Keratinocyte (primary cell): ENCODE measurements around the gene AKAP6. TPM values are rescaled to one million over a fixed set of nuclear protein-coding genes. Genes with fewer than 3 reads are reported as not detected.

Source experiments
- DNase-seq: peaks from one replicate; pipeline ENCODE4 v3.0.0-alpha.2; 2011; ENCODE audit warnings: low read depth, missing footprints, low spot score
- FAIRE-seq: peaks from 2 replicates; lab custom pipeline; 2011; peaks lifted over from hg19 to GRCh38; lab: Jason Lieb, UNC
- H2AFZ ChIP-seq: 2 replicates; pipeline ENCODE4 v1.6.0; 2012; ENCODE audit warnings: low read length, control low read depth, inconsistent platforms; ENCODE audit not compliant: control insufficient read depth
- H3K27ac ChIP-seq: 2 replicates; pipeline ENCODE4 v1.5.1; 2011; ENCODE audit warnings: low read length; ENCODE audit not compliant: control insufficient read depth, insufficient read depth
- H3K27me3 ChIP-seq: 3 replicates; pipeline ENCODE4 v1.6.0; 2011; ENCODE audit warnings: low read length; ENCODE audit not compliant: control insufficient read depth, insufficient read depth; ENCODE audit errors: extremely low read depth
- H3K36me3 ChIP-seq, 2 experiments: 2 replicates in 1 of 2; 3 replicates in 1 of 2; pipeline ENCODE4 v1.5.1; 2011; ENCODE audit warnings: low read length in 2 of 2, mild to moderate bottlenecking in 1 of 2; ENCODE audit not compliant: control insufficient read depth in 2 of 2, insufficient read depth in 2 of 2; ENCODE audit errors: extremely low read depth in 1 of 2
- H3K4me1 ChIP-seq: 3 replicates; pipeline ENCODE4 v1.5.1; 2011; ENCODE audit warnings: low read length; ENCODE audit not compliant: control insufficient read depth, insufficient read depth; ENCODE audit errors: extremely low read depth
- H3K4me2 ChIP-seq: 3 replicates; pipeline ENCODE4 v1.6.0; 2011; ENCODE audit warnings: low read depth, low read length; ENCODE audit not compliant: control insufficient read depth, insufficient read depth; ENCODE audit errors: extremely low read depth
- H3K4me3 ChIP-seq, 3 experiments: fragments of 200-600 bp in 1 of 3; sonication (generic) in 1 of 3; 2 replicates in 2 of 3; 3 replicates in 1 of 3; pipeline ENCODE4 v1.5.1; 2011 to 2016; ENCODE audit warnings: low read length in 3 of 3, mild to moderate bottlenecking in 3 of 3, control low read depth in 2 of 3, inconsistent platforms in 1 of 3, low read depth in 1 of 3, mixed read lengths in 1 of 3, mixed run types in 1 of 3, moderate library complexity in 1 of 3; ENCODE audit not compliant: control insufficient read depth in 2 of 3, insufficient read depth in 2 of 3; ENCODE audit errors: extremely low read depth in 1 of 3
- H3K79me2 ChIP-seq: 2 replicates; pipeline ENCODE4 v1.6.0; 2012; ENCODE audit warnings: low read length; ENCODE audit not compliant: control insufficient read depth, insufficient read depth
- H3K9ac ChIP-seq: 3 replicates; pipeline ENCODE4 v1.6.0; 2011; ENCODE audit warnings: low read length; ENCODE audit not compliant: control insufficient read depth, insufficient read depth; ENCODE audit errors: extremely low read depth
- H3K9me1 ChIP-seq: 3 replicates; pipeline ENCODE4 v1.6.0; 2011; ENCODE audit warnings: low read length; ENCODE audit not compliant: control insufficient read depth, insufficient read depth; ENCODE audit errors: extremely low read depth
- H3K9me3 ChIP-seq: 2 replicates; pipeline ENCODE4 v1.5.1; 2012; ENCODE audit warnings: low read depth, low read length; ENCODE audit not compliant: control insufficient read depth
- H4K20me1 ChIP-seq: 3 replicates; pipeline ENCODE4 v1.6.0; 2011; ENCODE audit warnings: low read length; ENCODE audit not compliant: control insufficient read depth, insufficient read depth; ENCODE audit errors: extremely low read depth
- CTCF ChIP-seq, 3 experiments: IDR thresholded peaks in 1 of 3; conservative IDR thresholded peaks in 1 of 3; optimal IDR thresholded peaks in 1 of 3; 2 replicates in 2 of 3; 3 replicates in 1 of 3; pipeline versions ENCODE3 to v1.5.1; 2011; ENCODE audit warnings: low read length in 3 of 3, mild to moderate bottlenecking in 3 of 3, moderate library complexity in 2 of 3, control low read depth in 1 of 3, inconsistent platforms in 1 of 3; ENCODE audit not compliant: insufficient read depth in 2 of 3; ENCODE audit errors: extremely low read depth in 1 of 3
- EZH2 ChIP-seq: IDR thresholded peaks from one replicate; pipeline ENCODE4 v1.6.1; 2012; ENCODE audit warnings: inconsistent platforms, mild to moderate bottlenecking, low read length, moderate library complexity
- dilution Hi-C: fragments of 300-500 bp; cut with MboI; formaldehyde crosslinking; loops from one replicate; pipeline ENCODE4 v1.7.0; 2020; ENCODE audit warnings: low sequenced_read_pairs; ENCODE audit not compliant: extremely low pct_ligation_motif_present
- polyA plus RNA-seq, 5 experiments: library from polyadenylated mRNA; depleted of rRNA in 3 of 5; stranded (reverse) in 3 of 5; stranded (forward) in 1 of 5; unstranded in 1 of 5; fragments of >200 nt; gene quantifications; 1 replicate in 1 of 5; 2 replicates in 3 of 5; 3 replicates in 1 of 5; pipeline versions ENCODE4 v1.2.1 to v1.2.3, GENCODE V29; 2011 to 2012; ENCODE audit warnings: missing spikeins in 2 of 5, low read depth in 1 of 5, low replicate concordance in 1 of 5

The AKAP6 gene
- polyA plus RNA-seq, 1 donor (not counting 4 experiments of a cell fraction or from before 2014, with no cell fraction given), result 2.0 TPM

GRCh38 chr14:32300136-32300535, 29.0 kb upstream of the AKAP6 start:
- no peaks in the 10 kb centered on the region for H3K4me1 ChIP-seq
- FAIRE-seq (no peak), DNase-seq (no peak)
- no peaks in the 10 kb centered on the region for H3K79me2 ChIP-seq
- H3K9me3 ChIP-seq, result no peaks in the 10 kb centered on the region
- no peak overlapping the region for H3K9ac ChIP-seq
- H3K36me3 ChIP-seq, result no peaks in the 10 kb centered on the region
- no peak overlapping the region for H3K4me3 ChIP-seq
- TF ChIP-seq EZH2 (no peak), CTCF (optimal IDR thresholded peaks at IDR 0.05 in 1 of 3, IDR thresholded peaks at IDR 0.05 in 1 of 3, conservative IDR thresholded peaks at IDR 0.05 in 1 of 3; ENCODE audit: extremely low read depth in 1 of 3, insufficient read depth in 2 of 3, low read length in 3 of 3) (no peak)
- no peaks in the 10 kb centered on the region for H3K27me3 ChIP-seq
- no peaks in the 10 kb centered on the region for H4K20me1 ChIP-seq
- H3K9me1 ChIP-seq, result no peaks in the 10 kb centered on the region
- H3K4me2 ChIP-seq, result no peak overlapping the region
- H2AFZ ChIP-seq, result no peak overlapping the region
- dilution Hi-C loops, result no loop called here
- no peak overlapping the region for H3K27ac ChIP-seq

- H3K4me2 ChIP-seq, result no peak overlapping the region
- TF ChIP-seq CTCF (optimal IDR thresholded peaks at IDR 0.05 in 1 of 3, IDR thresholded peaks at IDR 0.05 in 1 of 3, conservative IDR thresholded peaks at IDR 0.05 in 1 of 3; ENCODE audit: extremely low read depth in 1 of 3, insufficient read depth in 2 of 3, low read length in 3 of 3), result no peak
- TF ChIP-seq EZH2, result no peak
- H4K20me1 ChIP-seq, result no peaks in the 10 kb centered on the region
- H2AFZ ChIP-seq, result no peak overlapping the region
- no peaks in the 10 kb centered on the region for H3K27me3 ChIP-seq
- no peak overlapping the region for H3K4me3 ChIP-seq
- dilution Hi-C loops, result no loop called here
- H3K9me1 ChIP-seq, result no peaks in the 10 kb centered on the region
- no peaks in the 10 kb centered on the region for H3K79me2 ChIP-seq
- peaks cover 22% of the 10 kb centered on the region for H3K4me1 ChIP-seq
- no peak for FAIRE-seq
- no peaks in the 10 kb centered on the region for H3K9me3 ChIP-seq
- no peak for DNase-seq
- no peak overlapping the region for H3K9ac ChIP-seq
- no peaks in the 10 kb centered on the region for H3K36me3 ChIP-seq
- no peak overlapping the region for H3K27ac ChIP-seq
These were observed 25.2 kb upstream of the AKAP6 start for GRCh38 chr14:32303865-32304264.
